ENCODE results near the gene ZNF91.

DNA sequence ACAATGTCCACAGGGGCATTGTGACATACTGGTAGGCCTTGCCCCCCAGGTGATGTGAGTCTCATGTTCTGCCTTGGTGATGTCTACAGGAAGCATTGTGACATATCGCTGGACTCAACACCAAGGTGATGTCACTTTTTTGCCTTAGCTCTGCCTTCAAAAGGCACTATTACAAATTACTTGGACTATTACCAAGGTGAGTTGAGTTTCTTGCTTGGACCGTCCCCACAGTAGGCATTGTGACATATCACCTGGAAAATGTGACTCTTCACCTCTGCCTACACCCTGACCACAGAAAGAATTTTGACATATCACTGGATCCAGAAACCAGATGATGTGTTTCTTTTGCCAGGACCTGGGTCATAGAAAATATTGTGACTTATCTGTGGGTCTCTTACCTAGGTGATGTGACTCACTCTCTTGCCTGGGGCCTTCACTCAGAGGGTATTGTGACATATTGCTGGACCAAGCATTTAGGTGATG, 84.5 kb downstream of the ZNF91 start:
- no peak for TF ChIP-seq POLR2AphosphoS5 (IDR thresholded peaks at IDR 0.05)
- TF ChIP-seq, protein P1, sequence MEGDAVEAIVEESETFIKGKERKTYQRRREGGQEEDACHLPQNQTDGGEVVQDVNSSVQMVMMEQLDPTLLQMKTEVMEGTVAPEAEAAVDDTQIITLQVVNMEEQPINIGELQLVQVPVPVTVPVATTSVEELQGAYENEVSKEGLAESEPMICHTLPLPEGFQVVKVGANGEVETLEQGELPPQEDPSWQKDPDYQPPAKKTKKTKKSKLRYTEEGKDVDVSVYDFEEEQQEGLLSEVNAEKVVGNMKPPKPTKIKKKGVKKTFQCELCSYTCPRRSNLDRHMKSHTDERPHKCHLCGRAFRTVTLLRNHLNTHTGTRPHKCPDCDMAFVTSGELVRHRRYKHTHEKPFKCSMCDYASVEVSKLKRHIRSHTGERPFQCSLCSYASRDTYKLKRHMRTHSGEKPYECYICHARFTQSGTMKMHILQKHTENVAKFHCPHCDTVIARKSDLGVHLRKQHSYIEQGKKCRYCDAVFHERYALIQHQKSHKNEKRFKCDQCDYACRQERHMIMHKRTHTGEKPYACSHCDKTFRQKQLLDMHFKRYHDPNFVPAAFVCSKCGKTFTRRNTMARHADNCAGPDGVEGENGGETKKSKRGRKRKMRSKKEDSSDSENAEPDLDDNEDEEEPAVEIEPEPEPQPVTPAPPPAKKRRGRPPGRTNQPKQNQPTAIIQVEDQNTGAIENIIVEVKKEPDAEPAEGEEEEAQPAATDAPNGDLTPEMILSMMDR (IDR thresholded peaks at IDR 0.05) = no peak

All from breast epithelium (tissue), 3 donors.